Liver (tissue), 9 donors: ENCODE results near the gene RASAL1. TPM values are rescaled to one million over a fixed set of nuclear protein-coding genes. Genes with fewer than 3 reads are reported as not detected.

ENCODE experiments used
- DNase-seq: peaks from one replicate; pipeline ENCODE4 v3.0.0-alpha.2; 2017; ENCODE audit warnings: low spot score
- H3K27ac ChIP-seq, 2 donors: one replicate each; pipeline ENCODE4 v1.7.0; 2013; ENCODE audit warnings: inconsistent platforms in 2 of 2, low read length in 2 of 2, control low read depth in 1 of 2, low read depth in 1 of 2, mild to moderate bottlenecking in 1 of 2
- H3K27me3 ChIP-seq, 4 donors: one replicate each; pipeline versions ENCODE4 v1.6.1 to v1.7.0; 2013; ENCODE audit warnings: low read length in 3 of 4, inconsistent platforms in 1 of 4, mild to moderate bottlenecking in 1 of 4, moderate library complexity in 1 of 4; ENCODE audit not compliant: control insufficient read depth in 4 of 4, insufficient read depth in 4 of 4
- H3K36me3 ChIP-seq, 4 donors: one replicate each; pipeline versions ENCODE4 v1.6.1 to v1.7.0; 2013; ENCODE audit warnings: low read length in 3 of 4, mild to moderate bottlenecking in 3 of 4, low read depth in 1 of 4, moderate library complexity in 1 of 4; ENCODE audit not compliant: control insufficient read depth in 4 of 4, insufficient read depth in 3 of 4
- H3K4me1 ChIP-seq, 4 donors: one replicate each; pipeline versions ENCODE4 v1.6.1 to v1.7.0; 2013; ENCODE audit warnings: low read length in 3 of 4, mild to moderate bottlenecking in 3 of 4, moderate library complexity in 1 of 4; ENCODE audit not compliant: control insufficient read depth in 4 of 4, insufficient read depth in 4 of 4
- H3K4me3 ChIP-seq, 3 donors: one replicate each; pipeline versions ENCODE4 v1.6.1 to v1.7.0; 2013; ENCODE audit warnings: low read length in 3 of 3, control low read depth in 1 of 3, low read depth in 1 of 3, mild to moderate bottlenecking in 1 of 3
- H3K9ac ChIP-seq, 2 donors: one replicate each; pipeline ENCODE4 v1.7.0; 2013; ENCODE audit warnings: low read length in 2 of 2, mild to moderate bottlenecking in 2 of 2, moderate library complexity in 2 of 2, control low read depth in 1 of 2, low read depth in 1 of 2
- H3K9me3 ChIP-seq, 4 donors: one replicate each; pipeline versions ENCODE4 v1.6.1 to v1.7.0; 2013; ENCODE audit warnings: low read length in 3 of 4; ENCODE audit not compliant: control insufficient read depth in 4 of 4
- EGR1 ChIP-seq, 2 donors: IDR thresholded peaks; 2 replicates each; pipeline ENCODE4 v1.6.1; 2016 to 2018; ENCODE audit warnings: antibody characterized with exemption in 2 of 2, low read depth in 2 of 2
- FOXA1 ChIP-seq: IDR thresholded peaks from 2 replicates; pipeline ENCODE4 v1.6.1; 2016; ENCODE audit warnings: antibody characterized with exemption
- FOXA2 ChIP-seq: IDR thresholded peaks from 2 replicates; pipeline ENCODE4 v1.6.1; 2016; ENCODE audit warnings: antibody characterized with exemption
- GABPA ChIP-seq, 2 donors: IDR thresholded peaks in 1 of 2; conservative IDR thresholded peaks in 1 of 2; 2 replicates each; pipeline ENCODE4 v1.6.1; 2016; ENCODE audit warnings: antibody characterized with exemption in 2 of 2, mild to moderate bottlenecking in 1 of 2, moderate library complexity in 1 of 2
- HNF4G ChIP-seq: IDR thresholded peaks from 2 replicates; pipeline ENCODE4 v1.6.1; 2016; ENCODE audit warnings: antibody characterized with exemption
- JUND ChIP-seq, 2 donors: IDR thresholded peaks; 2 replicates each; pipeline ENCODE4 v1.6.1; 2016; ENCODE audit warnings: antibody characterized with exemption in 2 of 2
- NR2F2 ChIP-seq: IDR thresholded peaks from 2 replicates; pipeline ENCODE4 v1.6.1; 2016; ENCODE audit warnings: antibody characterized with exemption
- RAD21 ChIP-seq, 2 donors: IDR thresholded peaks; 2 replicates each; pipeline ENCODE4 v1.6.1; 2016; ENCODE audit warnings: antibody characterized with exemption in 2 of 2, mild to moderate bottlenecking in 2 of 2
- RXRA ChIP-seq, 2 donors: IDR thresholded peaks; 2 replicates each; pipeline ENCODE4 v1.6.1; 2017 to 2018; ENCODE audit warnings: antibody characterized with exemption in 2 of 2, mild to moderate bottlenecking in 1 of 2
- WGBS: extraction: QIAGEN DNeasy Blood & Tissue Kit; methylation state at CpG from one replicate; pipeline ENCODE4 v1.1.7; 2013; 5-methylcytosine and 5-hydroxymethylcytosine counted together
- polyA plus RNA-seq, 2 donors: library from polyadenylated mRNA; stranded (reverse) in 1 of 2; unstranded in 1 of 2; fragments of 200-250 nt in 1 of 2; fragments of >200 nt in 1 of 2; fragmentation: Nextera tagmentation in 1 of 2; extraction: Ambion mirVana in 1 of 2; gene quantifications; one replicate each; pipeline versions ENCODE4 v1.2.1 to v1.2.3, GENCODE V29; 2013 to 2015
- total RNA-seq, 2 donors: library from RNA; depleted of rRNA; stranded (reverse); fragments of >200 nt; gene quantifications; one replicate each; pipeline ENCODE4 v1.2.3, GENCODE V29; 2014
- TF ChIP-seq, protein P1 (sequence below): IDR thresholded peaks from 2 replicates; pipeline ENCODE4 v1.6.1; 2016; ENCODE audit warnings: antibody characterized with exemption
- TF ChIP-seq, protein P2 (sequence below): fragments of 150-350 bp; IDR thresholded peaks from 2 replicates; pipeline ENCODE4 v1.5.1; 2017; ENCODE audit warnings: improper control_type of control experiment, low read depth, low read length; ENCODE audit not compliant: missing input control
- TF ChIP-seq, protein P3 (sequence below): IDR thresholded peaks from 2 replicates; pipeline ENCODE4 v1.6.1; 2016; ENCODE audit warnings: antibody characterized with exemption
- TF ChIP-seq, protein P4 (sequence below): IDR thresholded peaks from 2 replicates; pipeline ENCODE4 v1.6.1; 2016; ENCODE audit warnings: antibody characterized with exemption
- TF ChIP-seq, protein P5 (sequence below): IDR thresholded peaks from 2 replicates; pipeline ENCODE4 v1.6.1; 2016; ENCODE audit warnings: antibody characterized with exemption, mild to moderate bottlenecking
- donor health status: healthy.
- donor health status: healthy.
- donor health status: healthy.
- donor health status: healthy.
- donor health status: healthy.

Gene RASAL1
- total and polyA plus RNA-seq, 4 donors, result 0.20 to 0.33 (median 0.26) TPM

DNA sequence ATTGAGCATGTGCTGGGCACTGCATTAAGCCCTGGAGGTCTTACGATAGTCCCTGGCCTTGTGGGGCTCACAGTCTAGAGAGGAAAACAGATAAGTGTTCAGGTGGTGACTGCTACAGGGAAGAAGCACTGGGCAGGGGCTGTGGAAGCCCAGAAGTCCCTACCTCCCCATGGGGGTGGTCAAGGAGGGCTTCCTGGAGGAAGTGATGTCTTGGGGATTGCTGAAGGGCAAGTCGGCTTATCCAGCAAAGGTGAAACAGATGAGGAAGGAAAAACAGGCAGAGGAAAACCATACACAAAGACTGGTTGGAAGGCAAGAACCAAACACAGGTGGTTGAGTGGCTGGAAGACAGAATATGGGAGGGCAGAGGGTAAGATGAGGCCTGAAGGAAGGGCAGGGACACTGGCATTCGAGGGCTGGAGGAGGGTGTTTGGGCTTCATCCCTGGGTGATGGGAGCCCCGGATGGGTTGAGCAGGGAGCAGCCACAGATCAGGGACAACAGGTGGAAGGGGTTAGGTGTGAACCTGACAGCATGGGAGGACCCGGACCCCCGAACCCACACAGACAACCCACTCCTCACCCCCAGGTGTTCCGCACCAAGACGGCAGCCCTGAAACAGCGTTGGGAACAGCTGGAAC is 16.8 kb upstream of the RASAL1 start:
- Histone ChIP-seq H3K27ac (no peak overlapping the region), H3K4me3 (peak overlapping the region in 1 of 3 donors; percentile 33), H3K9ac (no peak overlapping the region), H3K9me3 (no peaks in the 10 kb centered on the region), H3K4me1 (peaks cover 5 to 18% (median 9%) of the 10 kb centered on the region in 4 donors), H3K36me3 (no peaks in the 10 kb centered on the region), H3K27me3 (peaks cover 0 to 3% (median 1%) of the 10 kb centered on the region in 4 donors)
- no peak for TF ChIP-seq JUND (IDR thresholded peaks at IDR 0.05)
- WGBS, result 26% methylated on average over 9 of the region's 9 CpGs
- DNase-seq, result no peak

DNA sequence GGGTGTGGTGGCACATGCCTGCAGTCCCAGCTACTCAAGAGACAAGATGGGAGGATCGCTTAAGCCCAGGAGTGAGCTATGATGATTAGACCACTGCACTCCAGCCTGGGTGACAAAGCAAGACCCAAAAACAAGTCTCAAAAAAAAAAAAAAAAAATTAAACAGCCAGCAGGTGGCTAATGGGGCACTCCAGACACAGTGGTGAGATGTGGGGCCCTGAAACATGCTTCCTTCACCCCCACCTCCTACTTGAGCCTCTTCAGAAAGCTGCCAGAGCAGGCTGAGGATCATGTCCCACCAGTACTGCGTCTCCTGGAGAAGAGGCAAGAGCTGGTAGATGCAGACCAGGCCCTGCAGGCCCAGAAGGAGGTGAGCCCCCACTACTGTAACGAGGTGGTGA is 16.1 kb upstream of the RASAL1 start:
- H3K4me1 ChIP-seq, result peaks cover 5 to 18% (median 9%) of the 10 kb centered on the region in 4 donors
- no peak overlapping the region for H3K27ac ChIP-seq
- peaks cover 0 to 3% (median 1%) of the 10 kb centered on the region in 4 donors for H3K27me3 ChIP-seq
- H3K4me3 ChIP-seq, result no peak overlapping the region
- DNase-seq, result no peak
- TF ChIP-seq, protein P1, sequence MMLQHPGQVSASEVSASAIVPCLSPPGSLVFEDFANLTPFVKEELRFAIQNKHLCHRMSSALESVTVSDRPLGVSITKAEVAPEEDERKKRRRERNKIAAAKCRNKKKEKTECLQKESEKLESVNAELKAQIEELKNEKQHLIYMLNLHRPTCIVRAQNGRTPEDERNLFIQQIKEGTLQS, result no peak
- TF ChIP-seq, protein P2, sequence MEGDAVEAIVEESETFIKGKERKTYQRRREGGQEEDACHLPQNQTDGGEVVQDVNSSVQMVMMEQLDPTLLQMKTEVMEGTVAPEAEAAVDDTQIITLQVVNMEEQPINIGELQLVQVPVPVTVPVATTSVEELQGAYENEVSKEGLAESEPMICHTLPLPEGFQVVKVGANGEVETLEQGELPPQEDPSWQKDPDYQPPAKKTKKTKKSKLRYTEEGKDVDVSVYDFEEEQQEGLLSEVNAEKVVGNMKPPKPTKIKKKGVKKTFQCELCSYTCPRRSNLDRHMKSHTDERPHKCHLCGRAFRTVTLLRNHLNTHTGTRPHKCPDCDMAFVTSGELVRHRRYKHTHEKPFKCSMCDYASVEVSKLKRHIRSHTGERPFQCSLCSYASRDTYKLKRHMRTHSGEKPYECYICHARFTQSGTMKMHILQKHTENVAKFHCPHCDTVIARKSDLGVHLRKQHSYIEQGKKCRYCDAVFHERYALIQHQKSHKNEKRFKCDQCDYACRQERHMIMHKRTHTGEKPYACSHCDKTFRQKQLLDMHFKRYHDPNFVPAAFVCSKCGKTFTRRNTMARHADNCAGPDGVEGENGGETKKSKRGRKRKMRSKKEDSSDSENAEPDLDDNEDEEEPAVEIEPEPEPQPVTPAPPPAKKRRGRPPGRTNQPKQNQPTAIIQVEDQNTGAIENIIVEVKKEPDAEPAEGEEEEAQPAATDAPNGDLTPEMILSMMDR, result no peak
- TF ChIP-seq FOXA2 (no peak), HNF4G (no peak), FOXA1 (no peak), EGR1 (IDR thresholded peaks at IDR 0.05; ENCODE audit: low read depth in 2 of 2) (no peak), RXRA (IDR thresholded peaks at IDR 0.05) (no peak)
- TF ChIP-seq, protein P3, sequence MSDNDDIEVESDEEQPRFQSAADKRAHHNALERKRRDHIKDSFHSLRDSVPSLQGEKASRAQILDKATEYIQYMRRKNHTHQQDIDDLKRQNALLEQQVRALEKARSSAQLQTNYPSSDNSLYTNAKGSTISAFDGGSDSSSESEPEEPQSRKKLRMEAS, result no peak
- no peaks in the 10 kb centered on the region for H3K36me3 ChIP-seq
- WGBS, result 92% methylated on average over 3 of the region's 3 CpGs
- no peaks in the 10 kb centered on the region for H3K9me3 ChIP-seq
- H3K9ac ChIP-seq, result no peak overlapping the region

DNA sequence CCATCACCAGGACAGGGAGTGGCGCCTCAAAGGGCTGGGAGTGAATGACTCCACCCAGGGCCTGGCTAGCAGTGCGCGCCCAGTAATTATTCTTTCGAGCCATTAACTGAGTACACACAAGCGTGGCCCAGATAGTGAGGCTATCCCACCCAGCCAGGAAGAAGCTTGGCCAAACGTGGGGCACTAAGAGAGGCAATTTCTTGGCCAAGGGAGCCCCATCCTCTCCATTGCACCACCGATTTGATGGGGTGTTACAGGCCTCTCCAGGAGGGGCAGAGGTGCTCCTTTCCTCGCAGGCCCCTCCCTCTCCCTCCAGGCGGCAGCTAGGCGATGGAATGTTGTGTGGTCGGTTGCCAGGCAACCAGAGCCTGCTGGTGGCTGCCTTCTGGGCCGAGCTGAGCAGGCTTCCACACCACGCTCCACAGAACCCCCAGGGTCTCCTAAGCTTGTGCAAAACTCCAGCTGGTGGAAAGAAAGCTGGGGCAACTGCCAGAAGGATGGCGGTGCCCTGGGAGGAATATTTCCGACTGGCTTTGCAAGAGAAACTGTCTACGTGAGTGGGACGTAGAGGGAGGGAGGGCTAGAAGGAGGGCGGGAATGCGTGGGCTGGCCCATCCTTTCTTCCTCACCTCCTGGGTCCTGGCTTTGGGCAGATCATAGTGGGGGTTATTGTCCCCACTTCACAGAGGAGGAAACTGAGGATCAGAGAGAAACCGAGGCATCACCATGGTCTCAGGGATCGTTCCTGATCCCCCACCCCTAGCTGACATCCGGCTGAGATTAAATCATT is 14.0 kb upstream of the RASAL1 start, which contains the start of gene CFAP73:
CFAP73 (plus strand) TSS at position 364 of the 790 bp plus-strand sequence; CDS start at position 498, 134 bp downstream.
- Histone ChIP-seq H3K9ac (no peak within 1 kb of the TSS), H3K36me3 (no peaks in the 10 kb centered on the region), H3K27me3 (peaks cover 0 to 3% (median 0%) of the 10 kb centered on the region in 4 donors), H3K4me1 (peaks cover 5 to 16% (median 9%) of the 10 kb centered on the region in 4 donors), H3K27ac (no peak within 1 kb of the TSS), H3K9me3 (no peaks in the 10 kb centered on the region), H3K4me3 (no peak within 1 kb of the TSS)
- TF ChIP-seq, protein P4, sequence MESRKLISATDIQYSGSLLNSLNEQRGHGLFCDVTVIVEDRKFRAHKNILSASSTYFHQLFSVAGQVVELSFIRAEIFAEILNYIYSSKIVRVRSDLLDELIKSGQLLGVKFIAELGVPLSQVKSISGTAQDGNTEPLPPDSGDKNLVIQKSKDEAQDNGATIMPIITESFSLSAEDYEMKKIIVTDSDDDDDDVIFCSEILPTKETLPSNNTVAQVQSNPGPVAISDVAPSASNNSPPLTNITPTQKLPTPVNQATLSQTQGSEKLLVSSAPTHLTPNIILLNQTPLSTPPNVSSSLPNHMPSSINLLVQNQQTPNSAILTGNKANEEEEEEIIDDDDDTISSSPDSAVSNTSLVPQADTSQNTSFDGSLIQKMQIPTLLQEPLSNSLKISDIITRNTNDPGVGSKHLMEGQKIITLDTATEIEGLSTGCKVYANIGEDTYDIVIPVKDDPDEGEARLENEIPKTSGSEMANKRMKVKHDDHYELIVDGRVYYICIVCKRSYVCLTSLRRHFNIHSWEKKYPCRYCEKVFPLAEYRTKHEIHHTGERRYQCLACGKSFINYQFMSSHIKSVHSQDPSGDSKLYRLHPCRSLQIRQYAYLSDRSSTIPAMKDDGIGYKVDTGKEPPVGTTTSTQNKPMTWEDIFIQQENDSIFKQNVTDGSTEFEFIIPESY, result no peak
- TF ChIP-seq NR2F2 (no peak), HNF4G (no peak), GABPA (IDR thresholded peaks at IDR 0.05 in 1 of 2, conservative IDR thresholded peaks at IDR 0.05 in 1 of 2) (no peak), EGR1 (IDR thresholded peaks at IDR 0.05; ENCODE audit: low read depth in 2 of 2) (no peak), RAD21 (IDR thresholded peaks at IDR 0.05) (no peak)
- TF ChIP-seq, protein P3, result no peak
- TF ChIP-seq, protein P5, sequence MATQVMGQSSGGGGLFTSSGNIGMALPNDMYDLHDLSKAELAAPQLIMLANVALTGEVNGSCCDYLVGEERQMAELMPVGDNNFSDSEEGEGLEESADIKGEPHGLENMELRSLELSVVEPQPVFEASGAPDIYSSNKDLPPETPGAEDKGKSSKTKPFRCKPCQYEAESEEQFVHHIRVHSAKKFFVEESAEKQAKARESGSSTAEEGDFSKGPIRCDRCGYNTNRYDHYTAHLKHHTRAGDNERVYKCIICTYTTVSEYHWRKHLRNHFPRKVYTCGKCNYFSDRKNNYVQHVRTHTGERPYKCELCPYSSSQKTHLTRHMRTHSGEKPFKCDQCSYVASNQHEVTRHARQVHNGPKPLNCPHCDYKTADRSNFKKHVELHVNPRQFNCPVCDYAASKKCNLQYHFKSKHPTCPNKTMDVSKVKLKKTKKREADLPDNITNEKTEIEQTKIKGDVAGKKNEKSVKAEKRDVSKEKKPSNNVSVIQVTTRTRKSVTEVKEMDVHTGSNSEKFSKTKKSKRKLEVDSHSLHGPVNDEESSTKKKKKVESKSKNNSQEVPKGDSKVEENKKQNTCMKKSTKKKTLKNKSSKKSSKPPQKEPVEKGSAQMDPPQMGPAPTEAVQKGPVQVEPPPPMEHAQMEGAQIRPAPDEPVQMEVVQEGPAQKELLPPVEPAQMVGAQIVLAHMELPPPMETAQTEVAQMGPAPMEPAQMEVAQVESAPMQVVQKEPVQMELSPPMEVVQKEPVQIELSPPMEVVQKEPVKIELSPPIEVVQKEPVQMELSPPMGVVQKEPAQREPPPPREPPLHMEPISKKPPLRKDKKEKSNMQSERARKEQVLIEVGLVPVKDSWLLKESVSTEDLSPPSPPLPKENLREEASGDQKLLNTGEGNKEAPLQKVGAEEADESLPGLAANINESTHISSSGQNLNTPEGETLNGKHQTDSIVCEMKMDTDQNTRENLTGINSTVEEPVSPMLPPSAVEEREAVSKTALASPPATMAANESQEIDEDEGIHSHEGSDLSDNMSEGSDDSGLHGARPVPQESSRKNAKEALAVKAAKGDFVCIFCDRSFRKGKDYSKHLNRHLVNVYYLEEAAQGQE, result no peak
- TF ChIP-seq, protein P2, result no peak
- DNase-seq, result no peak
- 40% methylated on average over 22 of the region's 22 CpGs for WGBS
